GM21423 (cell line): Measurements from ENCODE around the gene CFAP74.
"Not testable (repeated sequence)": the region's sequence is repeated elsewhere in the genome, so short reads cannot be mapped to it uniquely, and the experiment has no call there.

Source experiments
- ATAC-seq: cut with Tn5 transposase; IDR thresholded peaks from one replicate; pipeline ENCODE4 v1.9.1; 2021; ENCODE audit warnings: mild to moderate bottlenecking, moderate library complexity; ENCODE audit not compliant: unreplicated experiment

The CFAP74 gene

GRCh38 chr1:1987142-1987510, 16.5 kb downstream of the CFAP74 start:
- no peak for ATAC-seq

GRCh38 chr1:1986451-1987141, 17.0 kb downstream of the CFAP74 start:
- no peak for ATAC-seq

- ATAC-seq: no peak
Measured at GRCh38 chr1:1985375-1986050, 18.1 kb downstream of the CFAP74 start.

GRCh38 chr1:1984560-1985070, 19.0 kb downstream of the CFAP74 start:
- ATAC-seq: no peak

- ATAC-seq: no peak
Measured at GRCh38 chr1:1982379-1983232, 21.0 kb downstream of the CFAP74 start.

GRCh38 chr1:1981631-1982327, 21.8 kb downstream of the CFAP74 start:
- not testable (repeated sequence) for ATAC-seq

- ATAC-seq: no peak
Measured at GRCh38 chr1:1981142-1981500, 22.5 kb downstream of the CFAP74 start.

- ATAC-seq: no peak
Measured at GRCh38 chr1:1980467-1981141, 23.0 kb downstream of the CFAP74 start.

GRCh38 chr1:1979482-1980165, 24.0 kb downstream of the CFAP74 start:
- ATAC-seq: no peak

- not testable (repeated sequence) for ATAC-seq
Measured at GRCh38 chr1:1978690-1979481, 24.7 kb downstream of the CFAP74 start.

GRCh38 chr1:1978108-1978507, 25.5 kb downstream of the CFAP74 start:
- no peak for ATAC-seq

GRCh38 chr1:1976031-1976430, 27.6 kb downstream of the CFAP74 start:
- no peak for ATAC-seq

- no peak for ATAC-seq
Measured at GRCh38 chr1:1975535-1975934, 28.1 kb downstream of the CFAP74 start.

- ATAC-seq: no peak
Measured at GRCh38 chr1:1974834-1975233, 28.8 kb downstream of the CFAP74 start.

GRCh38 chr1:1973716-1974642, 29.6 kb downstream of the CFAP74 start:
- ATAC-seq: no peak

GRCh38 chr1:1972976-1973715, 30.4 kb downstream of the CFAP74 start:
- ATAC-seq: no peak

GRCh38 chr1:1971688-1972087, 31.9 kb downstream of the CFAP74 start:
- ATAC-seq: no peak
